Activated naive CD8-positive, alpha-beta T cell treated with anti-CD3 and anti-CD28 coated beads, Interleukin-2, amount 50 U/mL, for 16 hours (primary cell): Measurements from ENCODE around the gene MGAT5B.

ENCODE experiments used
- DNase-seq: peaks from one replicate; pipeline ENCODE4 v3.0.0-alpha.2; 2020; ENCODE audit warnings: low read depth, low spot score

Gene MGAT5B

DNA sequence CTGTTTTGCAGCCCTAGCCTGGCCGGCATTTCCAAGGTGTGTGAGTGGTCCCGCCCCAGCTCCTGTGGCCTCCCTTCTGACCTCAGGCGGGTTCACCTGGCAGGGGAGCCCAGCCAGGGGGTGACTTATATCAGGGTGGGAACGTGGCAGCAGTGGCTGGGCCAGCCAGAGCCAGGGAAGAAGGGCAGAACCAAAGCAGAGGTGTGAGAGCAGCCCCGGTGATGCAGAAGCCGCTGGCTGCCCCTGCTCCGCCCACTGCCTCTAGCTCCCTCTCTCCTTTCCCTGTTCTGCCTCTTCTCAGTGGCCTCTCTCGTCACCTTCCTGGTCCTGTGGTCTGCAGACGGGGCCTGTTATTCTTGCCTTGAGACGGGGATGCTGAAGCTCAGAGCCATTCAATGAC is 12.1 kb downstream of the MGAT5B start:
- no peak for DNase-seq

DNA sequence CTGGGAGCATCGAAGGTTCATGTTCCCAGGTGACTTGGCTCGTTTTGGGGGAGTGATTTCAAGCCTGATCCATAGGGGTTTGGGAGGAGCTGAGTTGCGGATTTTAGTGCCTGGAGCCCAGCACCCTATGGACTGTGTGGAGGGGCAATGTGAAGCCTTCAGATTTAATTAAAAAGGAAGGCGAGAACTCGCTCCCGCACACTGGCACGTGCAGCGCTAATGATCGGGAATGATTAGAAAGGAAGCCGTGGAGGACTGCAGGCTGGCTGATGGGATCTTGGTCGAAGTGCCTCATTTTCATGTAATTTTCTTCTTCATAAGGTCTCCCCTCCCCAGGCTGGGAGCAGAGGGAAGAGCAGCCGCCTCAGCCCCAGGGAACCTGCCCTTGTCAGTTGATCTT is 12.8 kb downstream of the MGAT5B start:
- DNase-seq: no peak

DNA sequence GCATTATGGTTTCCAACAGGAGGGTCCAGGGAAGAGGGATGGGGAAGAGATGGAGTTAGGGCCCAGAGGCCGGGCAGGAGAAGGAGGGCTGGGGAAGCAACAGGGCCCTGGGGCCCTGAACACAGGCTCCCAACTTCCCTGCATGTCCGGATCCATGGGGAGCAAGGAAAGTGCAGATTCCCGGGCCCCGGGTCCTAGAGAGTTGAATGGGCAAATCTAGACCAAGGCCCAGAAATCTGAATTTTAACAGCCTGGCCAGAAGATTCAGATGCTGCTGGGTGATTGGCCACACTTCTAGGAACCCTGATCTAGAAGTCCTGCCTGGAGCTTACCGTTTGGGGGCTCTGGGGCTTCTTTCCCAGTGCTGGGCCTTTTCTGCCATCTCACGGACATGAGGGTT is 13.2 kb downstream of the MGAT5B start:
- DNase-seq: no peak

DNA sequence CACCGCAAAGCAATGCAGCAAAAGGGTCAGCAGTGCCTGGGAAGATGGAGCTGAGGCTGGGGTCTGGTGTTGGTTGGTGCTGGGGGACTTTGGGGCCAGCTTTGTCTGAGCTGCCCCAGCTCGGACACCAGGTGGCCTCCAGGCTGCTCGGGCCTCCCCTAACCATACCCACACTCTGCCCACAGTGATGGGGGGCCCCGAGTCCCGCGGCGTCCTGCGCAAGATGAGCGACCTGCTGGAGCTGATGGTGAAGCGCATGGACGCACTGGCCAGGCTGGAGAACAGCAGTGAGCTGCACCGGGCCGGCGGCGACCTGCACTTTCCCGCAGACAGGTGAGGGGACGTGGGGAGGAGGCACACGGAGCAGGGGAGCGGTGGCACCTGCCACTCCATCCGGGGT is 13.8 kb downstream of the MGAT5B start:
- no peak for DNase-seq

DNA sequence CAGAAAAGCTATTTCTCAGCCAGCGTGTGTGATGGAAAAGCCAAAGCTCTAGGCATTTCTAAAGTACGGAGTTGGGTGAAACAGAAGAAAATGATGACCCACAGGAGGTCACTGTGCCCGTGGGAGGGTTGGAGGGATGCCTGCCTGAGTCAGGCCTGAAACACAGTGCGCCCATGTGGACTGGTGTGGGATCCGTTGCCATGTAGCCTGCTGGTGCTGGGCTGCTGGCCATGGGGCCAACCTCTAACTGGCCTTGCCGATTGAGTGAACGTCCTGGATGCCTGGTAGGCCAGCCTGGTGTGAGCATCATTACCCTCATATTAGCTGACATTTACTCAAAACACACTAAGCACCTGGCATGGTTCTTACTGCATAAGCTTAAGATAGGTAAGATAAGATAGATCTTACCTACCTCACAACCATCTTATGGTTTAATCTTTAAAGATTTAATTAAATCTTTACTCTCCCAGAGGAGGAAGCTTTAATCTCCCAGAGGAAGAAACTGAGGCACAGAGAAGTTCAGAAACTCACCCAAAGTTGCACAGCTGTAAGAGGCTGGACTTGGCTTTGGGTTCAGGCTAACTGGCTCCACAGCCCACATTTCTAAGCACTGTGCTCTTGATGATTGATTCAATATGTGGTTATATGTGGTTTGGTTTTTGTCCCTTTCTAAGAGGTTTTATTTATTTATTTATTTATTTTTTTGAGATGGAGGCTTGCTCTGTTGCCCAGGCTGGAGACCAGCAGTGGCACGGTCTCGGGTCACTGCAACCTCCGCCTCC is 15.7 kb downstream of the MGAT5B start:
- DNase-seq: no peak

DNA sequence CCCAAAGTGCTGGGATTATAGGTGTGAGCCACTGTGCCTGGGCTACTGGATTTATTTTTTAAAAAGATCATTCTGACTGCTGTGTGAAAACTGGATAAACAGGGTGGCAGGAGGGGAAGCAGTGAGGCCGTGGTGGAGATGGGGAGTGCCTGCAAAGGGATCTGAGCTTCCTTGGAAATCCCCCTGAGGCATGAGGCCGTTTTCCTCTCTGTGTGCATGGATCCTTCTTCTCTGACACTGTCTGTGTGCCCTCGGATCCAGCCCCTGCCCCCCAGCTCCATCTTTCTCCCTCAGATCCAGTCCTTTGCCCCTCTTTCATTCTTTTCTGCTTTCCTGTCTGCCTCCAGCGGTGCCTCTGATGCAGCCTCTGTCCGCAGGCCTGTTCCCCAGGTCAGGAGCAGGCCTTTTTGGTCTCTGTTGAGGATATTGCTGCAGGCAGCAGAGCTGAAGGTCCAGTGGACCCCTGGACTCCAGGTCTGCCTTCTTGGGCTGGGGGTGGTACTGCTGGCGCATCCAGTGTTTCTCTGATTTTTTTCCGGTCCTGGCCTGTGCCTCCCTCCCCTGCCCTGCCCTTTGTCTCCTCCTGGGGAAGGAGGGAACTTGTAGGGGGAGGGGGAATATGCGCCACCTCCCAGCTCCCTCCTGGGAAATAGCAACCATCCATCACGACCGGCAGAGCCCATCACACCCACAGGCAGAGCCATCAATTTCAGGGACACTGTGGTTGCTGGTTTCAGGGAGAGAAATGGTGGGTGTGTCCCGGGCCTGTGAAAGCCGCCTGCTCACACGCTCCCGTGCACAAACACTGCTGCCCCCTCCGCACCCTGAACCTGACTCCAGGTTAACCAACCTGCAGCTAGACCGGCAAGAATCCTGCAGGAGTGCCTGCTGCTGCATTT is 17.0 kb downstream of the MGAT5B start:
- DNase-seq: no peak

DNA sequence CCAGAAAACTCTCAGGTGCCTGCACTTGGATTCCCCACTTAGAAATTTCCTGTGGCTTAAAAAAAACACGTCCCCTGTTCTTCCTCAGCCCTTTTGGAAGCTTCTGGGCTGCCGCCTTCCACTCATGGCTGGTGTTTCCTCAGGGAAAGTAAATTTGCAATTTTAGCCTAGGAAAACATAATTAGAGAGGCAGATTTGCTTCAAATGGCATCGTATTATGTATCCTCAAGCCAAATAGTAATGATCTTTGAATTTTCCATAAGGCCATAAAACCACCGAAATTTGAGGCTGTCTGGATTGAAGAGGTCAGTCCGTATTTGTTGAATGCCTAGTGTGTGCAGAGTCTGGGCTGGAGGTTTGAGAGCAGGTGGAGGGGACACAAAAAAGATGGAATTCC is 17.7 kb downstream of the MGAT5B start:
- DNase-seq: no peak

DNA sequence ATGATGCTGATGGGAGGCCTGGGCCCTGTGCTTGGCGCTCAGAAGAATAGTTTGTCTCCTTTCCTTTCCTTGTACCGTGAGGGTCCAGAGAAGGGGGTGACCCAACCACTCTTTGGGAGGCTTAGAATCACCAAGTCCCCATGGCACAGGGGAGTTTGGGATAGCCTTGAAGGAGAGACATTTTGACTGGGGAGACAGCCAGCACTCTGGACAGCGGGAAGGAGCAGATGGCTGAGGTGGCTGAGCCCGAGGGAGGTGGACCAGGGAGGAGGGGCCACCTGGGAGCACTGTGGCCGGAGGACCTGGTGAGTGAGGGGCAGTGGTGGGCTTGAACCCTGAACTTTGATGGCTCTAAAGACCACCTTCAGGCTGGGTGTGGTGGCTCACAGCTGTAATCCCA is 18.2 kb downstream of the MGAT5B start:
- DNase-seq: no peak

DNA sequence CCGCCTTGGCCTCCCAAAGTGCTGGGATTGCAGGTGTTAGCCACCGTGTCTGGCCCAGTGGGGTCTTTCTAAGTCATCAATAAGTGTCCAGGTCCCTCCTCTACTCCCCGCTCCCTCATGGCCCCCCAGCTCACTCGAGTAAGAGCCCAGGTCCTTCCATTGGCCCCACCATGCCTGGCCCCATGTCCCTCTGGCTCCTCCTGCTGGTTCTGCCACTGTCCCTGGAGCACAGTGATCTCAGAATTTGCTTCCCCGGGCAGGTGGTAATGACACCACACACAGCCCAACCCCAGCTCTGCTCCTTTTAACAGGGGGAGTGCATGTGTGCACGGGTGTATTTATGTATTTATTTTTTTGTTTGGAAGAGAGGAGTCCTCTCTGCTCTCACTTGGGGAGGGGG is 19.6 kb downstream of the MGAT5B start:
- DNase-seq: no peak

DNA sequence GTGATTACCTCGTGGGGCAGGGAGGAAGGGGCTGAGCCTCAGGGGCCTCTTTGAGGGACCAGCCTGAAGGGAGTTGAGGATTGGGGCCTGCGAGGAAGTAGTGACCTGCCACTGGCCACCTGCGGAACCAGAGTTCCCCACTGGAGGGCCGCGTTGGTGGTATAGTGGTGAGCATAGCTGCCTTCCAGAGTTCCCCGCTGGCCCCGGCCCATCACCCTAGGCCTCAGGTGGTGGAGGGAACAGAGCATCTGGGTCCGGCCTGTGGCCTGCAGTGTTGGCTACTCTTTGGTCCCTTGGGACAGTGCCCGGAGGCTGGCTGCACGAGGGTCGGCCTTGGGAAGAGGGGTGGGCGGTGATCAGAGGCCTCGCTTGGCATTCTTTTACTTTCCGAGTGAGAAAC is 20.5 kb downstream of the MGAT5B start:
- no peak for DNase-seq

DNA sequence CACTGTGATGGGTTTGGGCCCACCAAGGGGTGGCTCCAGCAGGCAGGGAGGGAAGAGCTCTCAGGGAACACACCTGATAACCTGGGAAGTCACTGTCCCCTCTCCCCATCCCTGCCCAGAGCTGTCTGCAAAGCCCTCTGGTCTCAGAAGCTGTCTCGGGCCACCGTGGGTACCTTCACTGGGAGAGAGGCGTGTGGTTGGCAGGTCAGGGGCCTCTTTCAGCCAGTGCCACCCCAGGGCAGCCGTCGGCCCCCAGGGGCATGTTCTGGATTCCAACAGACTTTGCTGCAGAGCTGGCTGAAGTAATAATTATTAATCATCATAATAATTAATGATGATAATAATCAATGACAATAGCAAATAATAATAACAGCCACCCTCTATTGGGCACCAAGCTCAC is 21.1 kb downstream of the MGAT5B start:
- DNase-seq: no peak

DNA sequence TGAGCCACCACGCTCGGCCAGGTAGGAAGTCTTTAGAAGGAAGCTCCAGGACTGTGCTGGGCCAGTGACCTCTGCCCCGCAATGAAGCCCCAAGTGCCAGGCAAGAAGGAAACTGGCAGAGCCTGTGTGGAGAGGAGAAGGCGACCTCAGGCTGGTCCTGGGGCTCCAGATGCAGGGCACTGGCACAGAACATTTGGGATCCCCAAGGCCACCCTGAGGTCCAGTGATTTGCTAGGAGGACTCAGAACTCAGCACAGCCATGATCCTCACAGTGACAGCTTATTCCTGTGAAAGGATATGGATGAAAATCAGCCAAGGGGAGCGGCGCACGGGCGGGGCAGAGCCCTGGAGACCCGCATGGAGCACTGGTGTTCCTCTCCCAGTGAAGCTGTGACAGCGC is 24.1 kb downstream of the MGAT5B start:
- no peak for DNase-seq

DNA sequence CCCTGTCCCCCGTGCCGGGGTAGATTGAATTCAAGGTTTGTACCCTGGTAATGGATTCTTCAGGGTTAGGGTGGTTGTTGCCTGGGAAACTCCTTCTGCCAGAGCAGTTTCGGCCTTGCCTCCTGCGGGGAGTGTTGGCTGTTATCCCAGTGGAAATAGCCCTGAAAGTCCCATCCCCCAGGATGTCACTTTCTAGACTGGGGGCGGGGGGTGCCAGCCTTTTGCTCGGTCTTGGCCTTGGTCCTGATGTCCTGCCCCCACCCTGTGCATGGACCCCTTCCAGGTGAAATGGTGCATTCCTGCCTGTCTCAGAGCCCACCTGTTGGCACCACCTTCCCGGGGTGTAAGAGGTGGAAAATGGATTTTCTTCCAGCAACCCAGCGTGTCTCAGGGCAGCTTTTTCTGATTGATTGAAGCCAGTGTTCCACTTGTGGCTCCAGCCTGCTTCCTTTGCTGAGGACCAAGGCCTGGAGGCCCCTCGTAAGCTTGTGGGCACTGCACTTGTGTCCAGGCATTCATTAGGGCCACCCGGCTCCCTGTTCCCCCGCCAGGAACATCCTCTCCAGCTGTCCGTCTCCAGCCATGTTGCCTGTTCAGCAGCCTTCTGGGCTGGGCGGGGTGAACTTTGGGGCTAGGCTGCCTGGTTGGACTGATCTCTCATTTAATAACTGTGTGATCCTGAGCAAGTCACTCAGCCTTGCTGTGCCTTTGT is 25.6 kb downstream of the MGAT5B start:
- DNase-seq: no peak

DNA sequence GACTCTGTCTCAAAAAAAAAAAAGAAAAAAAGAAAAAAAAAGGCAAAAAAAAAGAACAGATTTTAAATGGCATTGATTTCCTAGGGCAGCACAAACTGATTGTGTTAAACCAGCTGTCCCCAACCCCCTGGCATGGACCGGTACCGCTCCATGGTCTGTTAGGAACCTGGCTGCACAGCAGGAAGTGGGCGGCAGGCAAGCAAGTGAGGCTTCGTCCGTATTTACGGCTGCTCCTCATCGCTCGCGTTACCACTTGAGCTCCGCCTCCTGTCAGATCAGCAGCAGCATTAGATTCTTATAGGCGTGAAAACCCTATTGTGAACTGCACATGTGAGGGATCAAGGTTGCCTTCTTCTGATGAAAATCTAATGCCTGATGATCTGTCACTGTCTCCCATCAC is 26.6 kb downstream of the MGAT5B start:
- DNase-seq: no peak

DNA sequence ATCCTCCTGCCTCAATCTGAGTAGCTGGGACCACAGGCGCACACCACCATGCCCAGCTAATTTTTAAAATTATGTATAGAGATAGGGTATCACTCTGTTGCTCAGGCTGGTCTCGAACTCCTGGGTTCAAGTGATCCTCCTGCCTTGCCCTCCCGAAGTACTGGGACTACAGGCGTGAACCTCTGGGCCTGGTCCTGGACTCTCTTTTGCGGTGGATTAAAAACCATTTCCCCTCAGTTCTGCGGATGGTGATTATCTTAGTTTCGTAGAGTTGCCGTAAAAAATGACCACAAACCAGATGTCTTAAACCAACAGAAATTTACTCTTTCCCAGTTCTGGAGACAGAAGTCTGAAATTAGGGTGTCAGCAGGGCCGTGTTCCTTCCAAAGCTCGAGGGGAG is 28.8 kb downstream of the MGAT5B start:
- DNase-seq: no peak

DNA sequence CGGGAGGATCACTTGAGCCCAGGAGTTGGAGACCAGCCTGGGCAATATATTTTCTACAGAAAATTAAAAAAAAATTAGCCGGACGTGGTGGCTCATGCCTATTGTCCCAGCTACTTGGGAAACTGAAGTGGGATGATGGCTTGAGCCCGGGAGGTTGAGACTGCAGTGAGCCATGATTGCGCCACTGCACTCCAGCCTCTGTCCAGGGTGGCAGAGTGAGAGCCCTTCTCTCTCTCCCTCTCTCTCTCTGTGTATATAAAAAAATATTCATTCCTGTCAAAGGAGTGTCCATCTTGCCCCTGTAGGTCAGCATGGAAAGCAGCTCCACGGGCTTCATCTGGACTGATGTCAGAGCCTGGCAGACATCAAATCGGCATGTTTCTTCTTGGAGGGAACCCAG is 31.2 kb downstream of the MGAT5B start:
- DNase-seq: no peak

DNA sequence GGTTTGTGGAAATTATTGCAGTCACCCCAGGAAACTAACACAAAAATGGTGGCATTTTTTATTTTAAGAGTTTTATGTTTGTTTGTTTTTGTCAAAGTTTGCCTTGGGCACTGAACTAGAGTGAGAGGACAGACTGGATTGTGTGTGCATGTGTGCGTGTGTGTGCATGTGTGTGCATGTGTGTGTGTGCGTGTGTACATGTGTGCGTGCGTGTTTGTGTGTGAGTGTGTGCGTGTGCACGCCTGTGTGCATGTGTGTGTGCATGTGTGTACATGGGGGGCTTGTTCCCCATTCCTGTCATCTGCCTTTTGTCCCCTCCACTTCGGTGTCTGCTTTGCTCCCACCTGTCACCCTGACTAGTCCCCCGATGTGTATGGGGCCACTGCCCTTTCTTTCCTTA is 32.5 kb downstream of the MGAT5B start:
- DNase-seq: no peak

DNA sequence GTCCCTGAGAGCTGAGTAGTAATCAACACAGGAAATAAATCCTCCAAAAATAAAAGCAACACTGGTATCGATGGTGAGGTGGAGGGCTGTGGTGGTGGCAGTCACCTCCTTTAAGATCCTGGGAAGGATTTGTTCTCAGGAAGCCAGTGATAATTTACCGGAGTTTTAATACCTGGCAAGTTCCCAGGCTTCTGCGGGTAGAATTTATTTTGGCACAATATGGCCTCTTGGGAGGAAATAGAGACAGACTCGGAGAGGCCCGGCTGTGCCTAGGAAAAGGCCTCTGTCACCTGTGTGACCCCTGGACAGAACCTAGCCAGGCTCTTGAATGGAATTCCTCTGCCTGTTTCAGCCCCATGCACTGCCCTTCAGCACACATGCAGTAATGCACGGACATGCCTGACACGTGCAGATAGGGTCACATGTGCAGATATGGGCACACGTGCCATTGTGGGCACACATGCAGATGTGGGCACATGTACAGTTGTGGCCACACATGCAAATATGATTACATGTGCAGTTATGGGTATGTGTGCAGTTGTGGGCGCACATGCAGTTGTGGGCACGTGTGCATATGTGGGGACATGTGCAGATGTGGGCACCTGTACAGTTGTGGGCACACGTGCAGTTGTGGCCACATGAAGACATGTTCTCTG is 33.5 kb downstream of the MGAT5B start:
- no peak for DNase-seq

DNA sequence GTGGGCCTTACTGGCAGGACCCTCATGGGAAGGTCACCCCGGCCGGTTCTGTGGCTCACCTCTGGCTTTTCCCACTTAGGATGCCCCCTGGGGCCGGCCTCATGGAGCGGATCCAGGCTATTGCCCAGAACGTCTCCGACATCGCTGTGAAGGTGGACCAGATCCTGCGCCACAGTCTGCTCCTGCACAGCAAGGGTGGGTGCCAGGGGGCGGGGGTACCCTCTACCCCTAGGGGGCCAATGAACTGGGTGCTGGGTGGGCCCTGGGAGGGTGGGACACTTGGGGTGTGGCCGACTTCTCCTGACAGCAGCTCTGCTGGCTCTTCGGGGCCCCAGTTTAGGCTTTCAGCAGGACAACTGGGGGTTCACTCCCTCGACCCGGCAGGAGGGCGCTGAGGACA is 34.3 kb downstream of the MGAT5B start:
- no peak for DNase-seq

DNA sequence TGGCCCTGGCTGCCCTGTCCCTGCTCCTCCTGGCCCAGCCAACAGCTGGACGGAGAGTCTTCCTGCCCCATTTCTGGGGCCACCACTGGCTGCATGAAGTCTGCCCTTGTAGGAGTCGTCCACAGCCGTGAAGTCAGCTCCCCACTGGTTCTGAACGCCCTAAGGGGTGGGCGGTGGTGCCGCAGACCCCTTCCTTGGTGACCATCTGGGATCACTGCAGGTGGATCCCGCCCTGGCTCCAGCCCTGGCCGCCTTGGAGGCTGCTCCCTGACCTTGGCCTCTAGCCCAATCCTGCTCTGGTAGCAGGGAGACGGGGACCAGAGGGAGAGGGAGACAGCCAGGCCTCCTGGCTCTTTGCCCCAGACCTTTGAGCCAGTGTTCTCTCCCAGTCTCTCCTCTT is 35.4 kb downstream of the MGAT5B start:
- no peak for DNase-seq

DNA sequence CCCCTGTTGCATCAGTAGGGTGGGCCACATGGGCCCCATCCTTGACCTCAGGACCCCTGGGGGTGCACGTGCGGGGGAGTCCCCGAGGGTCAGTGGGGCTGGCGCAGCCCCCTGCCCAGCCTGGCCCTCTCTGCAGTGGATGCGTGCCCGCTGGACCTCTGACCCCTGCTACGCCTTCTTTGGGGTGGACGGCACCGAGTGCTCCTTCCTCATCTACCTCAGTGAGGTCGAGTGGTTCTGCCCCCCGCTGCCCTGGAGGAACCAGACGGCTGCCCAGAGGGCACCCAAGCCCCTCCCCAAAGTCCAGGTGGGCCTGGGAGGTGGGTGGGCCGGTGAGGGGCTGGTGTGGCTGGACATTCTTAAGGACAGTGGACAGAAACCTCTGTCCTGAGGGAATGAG is 35.9 kb downstream of the MGAT5B start:
- DNase-seq: no peak

DNA sequence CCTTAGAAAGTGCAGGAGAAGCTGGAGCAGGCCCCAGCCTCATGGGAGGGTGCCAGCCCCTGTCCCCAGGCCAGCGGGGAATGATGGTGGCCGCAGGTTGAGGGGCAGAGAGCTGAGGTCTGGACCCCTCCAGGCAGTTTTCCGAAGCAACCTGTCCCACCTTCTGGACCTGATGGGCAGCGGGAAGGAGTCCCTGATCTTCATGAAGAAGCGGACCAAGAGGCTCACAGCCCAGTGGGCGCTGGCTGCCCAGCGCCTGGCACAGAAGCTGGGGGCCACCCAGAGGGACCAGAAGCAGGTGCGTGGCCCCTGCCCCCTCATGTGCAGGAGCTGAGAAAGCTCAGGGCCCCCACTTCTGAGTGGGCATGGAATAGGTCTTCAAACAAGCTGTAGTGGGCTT is 36.8 kb downstream of the MGAT5B start:
- DNase-seq: no peak
